PC-3 (cell line): Measurements from ENCODE around the gene ARHGAP40. TPM values are rescaled to one million over a fixed set of nuclear protein-coding genes. Genes with fewer than 3 reads are reported as not detected.

Experiments
- ATAC-seq: fragments of 200-7000 bp; cut with Tn5 transposase; 2 replicates; pipeline ENCODE4 v1.9.1; 2020; ENCODE audit warnings: mild to moderate bottlenecking, moderate library complexity
- BruUV-seq: library from RNA; stranded (reverse); fragments of 400-500 nt; replicated peaks from 2 replicates; lab custom pipeline; 2021; lab: Mats Ljungman, UMichigan
- CTCF ChIA-PET: fragments of 300-600 bp; sonication (Branson Sonifier 250); formaldehyde crosslinking; loops from one replicate; lab custom pipeline; 2022; ENCODE audit warnings: antibody characterized with exemption; lab: Charles Lee
- POLR2A ChIA-PET: fragments of 300-600 bp; sonication (Branson Sonifier 250); formaldehyde crosslinking; loops from one replicate; lab custom pipeline; 2022; ENCODE audit warnings: antibody characterized with exemption; ENCODE audit not compliant: unreplicated experiment; lab: Charles Lee
- DNase-seq: peaks from one replicate; pipeline ENCODE4 v3.0.0-alpha.2; 2015
- H2AFZ ChIP-seq: fragments of 300-600 bp; sonication (generic); 2 replicates; pipeline ENCODE4 v1.6.0; 2016; ENCODE audit warnings: antibody characterized with exemption, low read length
- H3F3A ChIP-seq: fragments of 300-600 bp; sonication (generic); one replicate; pipeline ENCODE4 v1.6.0; 2017; ENCODE audit warnings: antibody characterized with exemption, low read length, control low read depth, mild to moderate bottlenecking; ENCODE audit not compliant: unreplicated experiment
- H3K27ac ChIP-seq: fragments of 300-600 bp; sonication (generic); 2 replicates; pipeline ENCODE4 v1.5.1; 2016; ENCODE audit warnings: mild to moderate bottlenecking, low read length
- H3K27me3 ChIP-seq: fragments of 300-600 bp; sonication (generic); 2 replicates; pipeline ENCODE4 v1.6.1; 2016; ENCODE audit warnings: low read length, mixed read lengths
- H3K36me3 ChIP-seq: fragments of 300-600 bp; sonication (generic); 2 replicates; pipeline ENCODE4 v1.6.1; 2016; ENCODE audit warnings: low read depth, mixed run types, low read length, mixed read lengths
- H3K4me1 ChIP-seq: fragments of 300-600 bp; sonication (generic); 2 replicates; pipeline ENCODE4 v1.5.1; 2016; ENCODE audit warnings: low read length; ENCODE audit not compliant: insufficient read depth
- H3K4me2 ChIP-seq: fragments of 300-600 bp; sonication (generic); 2 replicates; pipeline ENCODE4 v1.6.0; 2016; ENCODE audit warnings: low read length
- H3K4me3 ChIP-seq: fragments of 300-600 bp; sonication (generic); 2 replicates; pipeline ENCODE4 v1.5.1; 2016; ENCODE audit warnings: mild to moderate bottlenecking, low read length, mixed read lengths
- H3K79me2 ChIP-seq: fragments of 300-600 bp; sonication (generic); 2 replicates; pipeline ENCODE4 v1.6.1; 2017; ENCODE audit warnings: low read length, mixed read lengths
- H3K9ac ChIP-seq: fragments of 300-600 bp; sonication (generic); 2 replicates; pipeline ENCODE4 v1.6.0; 2016; ENCODE audit warnings: mild to moderate bottlenecking, low read length
- H3K9me2 ChIP-seq: fragments of 300-600 bp; sonication (generic); replicated peaks from 2 replicates; pipeline ENCODE4 v1.6.1; 2016; ENCODE audit warnings: mixed run types, low read length, mixed read lengths
- H3K9me3 ChIP-seq: fragments of 300-600 bp; sonication (generic); 2 replicates; pipeline ENCODE4 v1.6.1; 2016; ENCODE audit warnings: low read length, mixed read lengths
- H4K20me1 ChIP-seq: fragments of 300-600 bp; sonication (generic); 2 replicates; pipeline ENCODE4 v1.6.1; 2016; ENCODE audit warnings: low read length, mixed read lengths
- CTCF ChIP-seq: fragments of 300-600 bp; sonication (generic); conservative IDR thresholded peaks from 2 replicates; pipeline ENCODE4 v1.5.1; 2017; ENCODE audit warnings: antibody characterized with exemption, low read depth, mild to moderate bottlenecking, low read length
- EZH2 ChIP-seq: fragments of 300-600 bp; sonication (generic); IDR thresholded peaks from one replicate; pipeline ENCODE4 v1.6.1; 2017; ENCODE audit warnings: antibody characterized with exemption, mild to moderate bottlenecking, low read length; ENCODE audit not compliant: unreplicated experiment
- EZH2phosphoT487 ChIP-seq: fragments of 300-600 bp; sonication (generic); IDR thresholded peaks from 2 replicates; pipeline ENCODE4 v1.6.1; 2018; ENCODE audit warnings: mild to moderate bottlenecking, antibody characterized with exemption, low read length, borderline replicate concordance
- intact Hi-C: fragments of 100-400 bp; cut with micrococcal nuclease; formaldehyde crosslinking; loops from 2 replicates; pipeline ENCODE4 v1.9.0; 2023
- total RNA-seq: library from RNA; depleted of rRNA; stranded (reverse); fragments of >200 nt; gene quantifications from 2 replicates; pipeline ENCODE4 v1.2.3, GENCODE V29; 2014

ARHGAP40 gene
- total RNA-seq, 1 experiment from 2014 or later: not detected

GRCh38 chr20:38610521-38610920 is 8.9 kb downstream of the ARHGAP40 start:
- BruUV-seq: no TSS peak
- peak overlapping the region; percentile 37 for H3K4me2 ChIP-seq
- H4K20me1 ChIP-seq: no peaks in the 10 kb centered on the region
- ChIA-PET CTCF (no interaction called here), POLR2A (no interaction called here)
- peaks cover 11% of the 10 kb centered on the region for H3K4me1 ChIP-seq
- no peaks in the 10 kb centered on the region for H3F3A ChIP-seq
- H3K27me3 ChIP-seq: no peaks in the 10 kb centered on the region
- H3K4me3 ChIP-seq: no peak overlapping the region
- no peaks in the 10 kb centered on the region for H3K9me3 ChIP-seq
- intact Hi-C loops: no loop called here
- H3K36me3 ChIP-seq: no peaks in the 10 kb centered on the region
- H3K9ac ChIP-seq: no peak overlapping the region
- ATAC-seq (peak; percentile 97), DNase-seq (peak; percentile 79)
- TF ChIP-seq EZH2 (no peak), EZH2phosphoT487 (no peak), CTCF (no peak)
- H3K79me2 ChIP-seq: no peaks in the 10 kb centered on the region
- H3K27ac ChIP-seq: no peak overlapping the region
- peak overlapping the region; percentile 39 for H2AFZ ChIP-seq
- no peaks in the 10 kb centered on the region for H3K9me2 ChIP-seq

DNA sequence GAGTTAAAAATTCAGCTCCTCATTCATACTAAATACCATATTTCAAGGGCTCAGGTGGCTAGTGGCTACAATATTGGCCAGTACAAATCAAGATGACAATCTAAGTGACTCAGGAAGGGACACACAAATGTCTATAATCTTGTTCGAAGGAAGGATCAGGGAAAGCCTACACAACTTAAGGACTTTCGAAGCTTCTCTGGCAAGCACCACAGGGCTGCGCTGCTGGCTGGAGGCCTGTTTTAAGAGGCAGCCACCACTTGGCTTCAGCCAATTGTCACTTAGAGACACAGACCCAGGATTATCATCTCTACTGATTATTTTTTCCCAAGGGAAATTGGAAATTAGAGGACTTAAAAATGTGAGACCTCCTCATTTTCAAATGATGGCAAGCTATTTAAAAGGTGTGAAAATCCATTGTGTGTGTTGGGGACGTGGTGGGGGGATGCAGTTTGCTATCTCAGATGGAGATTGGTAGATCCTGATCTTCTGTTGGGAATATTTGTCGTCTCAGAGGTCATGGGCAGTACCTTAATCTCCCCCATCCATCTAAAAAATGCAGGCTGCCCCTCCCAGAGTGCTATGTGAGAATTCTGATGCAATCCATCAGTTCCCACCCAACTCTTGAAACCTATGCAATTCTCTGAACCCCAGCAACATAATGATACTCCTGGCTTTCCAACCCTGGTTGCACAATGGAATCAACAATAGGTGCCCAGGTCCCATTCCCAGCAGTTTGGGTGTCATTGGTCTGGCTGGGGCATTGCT is 11.3 kb downstream of the ARHGAP40 start:
- TF ChIP-seq EZH2: no peak
- no peak for TF ChIP-seq EZH2phosphoT487
- TF ChIP-seq CTCF: no peak
- BruUV-seq: no TSS peak
- H3K27ac ChIP-seq: no peak overlapping the region
- ChIA-PET CTCF (no interaction called here), POLR2A (no interaction called here)
- H3K9me3 ChIP-seq: no peaks in the 10 kb centered on the region
- H3K27me3 ChIP-seq: no peaks in the 10 kb centered on the region
- no peak overlapping the region for H2AFZ ChIP-seq
- no peaks in the 10 kb centered on the region for H3K36me3 ChIP-seq
- H3K79me2 ChIP-seq: no peaks in the 10 kb centered on the region
- H3K4me1 ChIP-seq: peaks cover 26% of the 10 kb centered on the region
- no peak overlapping the region for H3K9ac ChIP-seq
- DNase-seq: no peak
- intact Hi-C loops: no loop called here
- H3K4me2 ChIP-seq: no peak overlapping the region
- no peak overlapping the region for H3K4me3 ChIP-seq
- no peaks in the 10 kb centered on the region for H3F3A ChIP-seq
- no peak for ATAC-seq
- no peaks in the 10 kb centered on the region for H4K20me1 ChIP-seq
- no peaks in the 10 kb centered on the region for H3K9me2 ChIP-seq

DNA sequence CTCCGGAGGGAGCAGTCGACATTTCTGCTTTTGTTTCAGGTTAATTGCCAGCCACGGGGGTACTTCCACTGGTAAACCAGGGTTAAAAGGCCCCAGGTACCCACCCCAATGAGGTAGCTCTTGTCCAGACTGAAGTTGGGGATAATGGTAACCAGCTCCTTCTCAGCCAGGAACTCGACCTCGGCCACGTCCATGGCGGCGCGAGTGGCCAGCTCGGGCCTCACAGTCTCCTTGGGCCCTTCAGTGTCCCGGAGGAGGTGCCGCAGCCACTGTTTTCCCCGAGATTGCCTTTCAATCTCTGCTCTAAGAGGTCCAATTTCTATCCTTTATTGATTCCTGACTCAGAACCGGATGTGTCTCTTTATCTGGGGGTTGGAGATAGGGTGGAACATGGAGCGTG is 13.7 kb downstream of the ARHGAP40 start:
- ChIA-PET POLR2A (no interaction called here), CTCF (no interaction called here)
- Histone ChIP-seq H3K36me3 (no peaks in the 10 kb centered on the region), H3K9me2 (no peaks in the 10 kb centered on the region), H4K20me1 (no peaks in the 10 kb centered on the region), H3K27ac (no peak overlapping the region), H3K79me2 (no peaks in the 10 kb centered on the region), H3K27me3 (no peaks in the 10 kb centered on the region), H3K4me3 (no peak overlapping the region), H2AFZ (no peak overlapping the region), H3F3A (no peaks in the 10 kb centered on the region), H3K4me2 (no peak overlapping the region), H3K9me3 (no peaks in the 10 kb centered on the region), H3K4me1 (peaks cover 23% of the 10 kb centered on the region), H3K9ac (no peak overlapping the region)
- intact Hi-C loops: no loop called here
- TF ChIP-seq CTCF (no peak), EZH2phosphoT487 (no peak), EZH2 (no peak)
- DNase-seq (no peak), ATAC-seq (no peak)
- BruUV-seq: no TSS peak
